ENCODE measurements around the gene NADSYN1.

DNA sequence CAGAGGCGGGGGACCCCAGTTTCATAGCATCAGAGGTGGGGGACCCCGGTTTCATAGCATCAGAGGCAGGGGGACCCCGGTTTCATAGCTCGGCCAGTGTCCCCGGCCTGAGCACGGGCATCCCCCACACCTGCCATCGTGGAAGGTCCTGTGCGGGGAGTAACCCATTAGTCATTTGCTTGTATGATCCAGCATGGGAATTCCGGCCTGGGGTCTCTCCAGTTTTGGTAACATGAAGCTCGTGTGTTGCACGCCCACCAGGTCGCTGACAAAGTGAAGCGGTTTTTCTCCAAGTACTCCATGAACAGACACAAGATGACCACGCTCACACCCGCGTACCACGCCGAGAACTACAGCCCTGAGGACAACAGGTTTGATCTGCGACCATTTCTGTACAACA is 45.1 kb downstream of the NADSYN1 start:
- TF ChIP-seq, protein P1, sequence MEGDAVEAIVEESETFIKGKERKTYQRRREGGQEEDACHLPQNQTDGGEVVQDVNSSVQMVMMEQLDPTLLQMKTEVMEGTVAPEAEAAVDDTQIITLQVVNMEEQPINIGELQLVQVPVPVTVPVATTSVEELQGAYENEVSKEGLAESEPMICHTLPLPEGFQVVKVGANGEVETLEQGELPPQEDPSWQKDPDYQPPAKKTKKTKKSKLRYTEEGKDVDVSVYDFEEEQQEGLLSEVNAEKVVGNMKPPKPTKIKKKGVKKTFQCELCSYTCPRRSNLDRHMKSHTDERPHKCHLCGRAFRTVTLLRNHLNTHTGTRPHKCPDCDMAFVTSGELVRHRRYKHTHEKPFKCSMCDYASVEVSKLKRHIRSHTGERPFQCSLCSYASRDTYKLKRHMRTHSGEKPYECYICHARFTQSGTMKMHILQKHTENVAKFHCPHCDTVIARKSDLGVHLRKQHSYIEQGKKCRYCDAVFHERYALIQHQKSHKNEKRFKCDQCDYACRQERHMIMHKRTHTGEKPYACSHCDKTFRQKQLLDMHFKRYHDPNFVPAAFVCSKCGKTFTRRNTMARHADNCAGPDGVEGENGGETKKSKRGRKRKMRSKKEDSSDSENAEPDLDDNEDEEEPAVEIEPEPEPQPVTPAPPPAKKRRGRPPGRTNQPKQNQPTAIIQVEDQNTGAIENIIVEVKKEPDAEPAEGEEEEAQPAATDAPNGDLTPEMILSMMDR (conservative IDR thresholded peaks at IDR 0.05; ENCODE audit: low read length): no peak
- TF ChIP-seq EZH2phosphoT487 (IDR thresholded peaks at IDR 0.05; ENCODE audit: borderline replicate concordance, low read depth, low read length): no peak
